K562 (cell line): Measurements from ENCODE around the gene ZNF575. TPM values are rescaled to one million over a fixed set of nuclear protein-coding genes. Genes with fewer than 3 reads are reported as not detected.

Experiments used
- BCOR ChIP-seq: fragments of 450-650 bp; IDR thresholded peaks from 2 replicates; pipeline ENCODE4 v1.6.1; 2016
- E2F1 ChIP-seq: sonication (generic); formaldehyde crosslinking; IDR thresholded peaks from 2 replicates; pipeline ENCODE4 v1.8.1; 2023; ENCODE audit warnings: mild to moderate bottlenecking, missing genetic modification reagents, moderate library complexity
- L3MBTL2 ChIP-seq: fragments of 450-650 bp; IDR thresholded peaks from 2 replicates; pipeline ENCODE4 v1.6.1; 2016; ENCODE audit warnings: mild to moderate bottlenecking, moderate library complexity
- NR2C1 ChIP-seq, 2 experiments: fragments of 450-650 bp; IDR thresholded peaks; 2 replicates each; pipeline ENCODE4 v1.6.1; 2017; ENCODE audit warnings: mild to moderate bottlenecking in 2 of 2, antibody characterized with exemption in 1 of 2, inconsistent platforms in 1 of 2, missing compliant biosample characterization in 1 of 2, missing genetic modification characterization in 1 of 2
- PHTF2 ChIP-seq: fragments of 250-450 bp; sonication (Bioruptor Pico); IDR thresholded peaks from 2 replicates; pipeline ENCODE4 v1.5.0; 2021; ENCODE audit warnings: mild to moderate bottlenecking
- PML ChIP-seq: IDR thresholded peaks from 2 replicates; pipeline ENCODE4 v1.6.1; 2012; ENCODE audit warnings: low read length, inconsistent platforms
- POLR2B ChIP-seq: fragments of 450-650 bp; IDR thresholded peaks from 2 replicates; pipeline ENCODE4 v1.6.1; 2018; ENCODE audit warnings: low read depth; ENCODE audit not compliant: partially characterized antibody
- POLR2H ChIP-seq: IDR thresholded peaks from 2 replicates; pipeline ENCODE4 v1.6.1; 2016; ENCODE audit warnings: missing genetic modification characterization, low read depth, mild to moderate bottlenecking, control low read depth, missing compliant biosample characterization, moderate library complexity
- RNF2 ChIP-seq: sonication (generic); IDR thresholded peaks from 2 replicates; pipeline ENCODE4 v1.6.1; 2016
- TARDBP ChIP-seq: fragments of 450-650 bp; IDR thresholded peaks from 2 replicates; pipeline ENCODE4 v1.6.1; 2016
- ZHX1 ChIP-seq: fragments of 150-350 bp; conservative IDR thresholded peaks from 2 replicates; pipeline ENCODE4 v1.6.1; 2014; ENCODE audit warnings: low read length
- ZNF609 ChIP-seq: sonication (generic); formaldehyde crosslinking; IDR thresholded peaks from 2 replicates; pipeline ENCODE4 v1.8.1; 2023; ENCODE audit warnings: missing genetic modification reagents, mild to moderate bottlenecking, borderline replicate concordance
- polyA plus RNA-seq, 8 experiments: library from polyadenylated mRNA; depleted of rRNA in 4 of 8; stranded (reverse) in 5 of 8; unstranded in 3 of 8; fragments of >200 nt; fragmentation: Nextera tagmentation in 2 of 8; fragmentation: Illumina TruSeq in 1 of 8; extraction: Ambion mirVana in 2 of 8; extraction: Trizol in 1 of 8; gene quantifications; 2 replicates each; pipeline versions ENCODE4 v1.2.1 to v1.2.3, GENCODE V29; 2011 to 2014; ENCODE audit warnings: inconsistent platforms in 1 of 8, missing spikeins in 1 of 8
- total RNA-seq, 7 experiments: library from RNA; depleted of rRNA in 6 of 7; stranded (reverse); fragments of >200 nt in 6 of 7; fragmentation: Illumina TruSeq in 2 of 7; extraction: Trizol in 2 of 7; gene quantifications; 2 replicates each; pipeline versions ENCODE4 v1.2.1 to v1.2.3, GENCODE V29; 2011 to 2021; ENCODE audit warnings: low replicate concordance in 1 of 7
- TF ChIP-seq, protein P1 (sequence below), 2 experiments: fragments of 450-650 bp; conservative IDR thresholded peaks; 2 replicates each; pipeline ENCODE4 v1.6.1; 2017; ENCODE audit warnings: mild to moderate bottlenecking in 2 of 2, moderate library complexity in 2 of 2
- TF ChIP-seq, protein P2 (sequence below), 2 experiments: IDR thresholded peaks; 2 replicates each; pipeline ENCODE4 v1.6.1; 2011; ENCODE audit warnings: borderline replicate concordance in 1 of 2, control low read depth in 1 of 2, low read depth in 1 of 2, low read length in 1 of 2, mild to moderate bottlenecking in 1 of 2, mixed read lengths in 1 of 2, moderate library complexity in 1 of 2; ENCODE audit not compliant: insufficient read depth in 1 of 2, insufficient read length in 1 of 2, poor library complexity in 1 of 2, severe bottlenecking in 1 of 2; ENCODE audit errors: extremely low read depth in 1 of 2

The ZNF575 gene
- total and polyA plus RNA-seq, 9 of the 15 experiments (the other 6 are each of a cell fraction or from before 2014, with no cell fraction given), result 0.20 to 0.98 (median 0.32) TPM; not detected in 6

DNA sequence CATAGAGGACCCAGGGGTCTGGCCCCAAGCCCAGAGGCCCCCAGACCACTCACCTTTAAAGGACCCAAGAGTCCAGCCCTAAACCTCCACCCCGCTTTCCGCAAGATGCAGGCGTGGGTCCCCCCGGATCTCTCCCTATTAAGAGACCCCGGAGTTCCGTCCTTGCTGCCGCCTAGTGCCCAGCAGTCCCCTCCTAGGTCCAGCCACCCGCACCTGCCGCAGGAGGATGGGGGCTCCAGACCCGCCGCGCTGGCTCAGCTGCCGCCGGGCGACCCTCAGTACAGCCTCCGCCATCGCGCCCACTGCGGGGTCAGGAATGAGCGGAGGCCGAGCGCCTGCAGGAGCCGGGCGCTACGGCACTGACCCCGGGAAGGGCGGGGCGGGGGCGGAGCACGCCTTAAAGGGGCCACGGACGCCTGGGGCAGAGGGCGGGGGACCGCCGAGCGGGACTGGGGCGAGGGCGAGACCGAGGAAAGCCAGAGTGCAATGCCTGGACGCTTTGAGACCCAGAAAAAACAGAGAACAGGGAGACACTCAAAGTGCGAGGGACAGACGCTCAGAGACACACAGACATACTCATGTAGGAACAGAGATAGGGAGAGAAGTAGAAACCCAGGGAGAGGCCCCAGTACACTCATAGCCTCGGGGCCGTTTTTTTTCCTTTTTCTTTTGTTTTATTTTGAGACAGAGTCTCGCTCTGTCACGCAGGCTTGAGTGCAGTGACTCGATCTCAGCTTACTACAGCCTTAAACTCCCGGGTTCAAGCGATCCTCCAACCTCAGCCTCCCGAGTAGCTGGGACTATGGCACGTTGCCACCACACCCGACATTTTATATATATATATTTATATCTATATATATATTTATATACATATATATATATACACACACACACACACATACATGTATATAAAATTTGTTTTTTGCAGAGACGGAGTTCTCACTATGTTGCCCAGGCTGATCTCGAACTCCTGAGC is 5.8 kb upstream of the ZNF575 start, which contains the start of gene ETHE1 (continued):
- TF ChIP-seq, protein P1, sequence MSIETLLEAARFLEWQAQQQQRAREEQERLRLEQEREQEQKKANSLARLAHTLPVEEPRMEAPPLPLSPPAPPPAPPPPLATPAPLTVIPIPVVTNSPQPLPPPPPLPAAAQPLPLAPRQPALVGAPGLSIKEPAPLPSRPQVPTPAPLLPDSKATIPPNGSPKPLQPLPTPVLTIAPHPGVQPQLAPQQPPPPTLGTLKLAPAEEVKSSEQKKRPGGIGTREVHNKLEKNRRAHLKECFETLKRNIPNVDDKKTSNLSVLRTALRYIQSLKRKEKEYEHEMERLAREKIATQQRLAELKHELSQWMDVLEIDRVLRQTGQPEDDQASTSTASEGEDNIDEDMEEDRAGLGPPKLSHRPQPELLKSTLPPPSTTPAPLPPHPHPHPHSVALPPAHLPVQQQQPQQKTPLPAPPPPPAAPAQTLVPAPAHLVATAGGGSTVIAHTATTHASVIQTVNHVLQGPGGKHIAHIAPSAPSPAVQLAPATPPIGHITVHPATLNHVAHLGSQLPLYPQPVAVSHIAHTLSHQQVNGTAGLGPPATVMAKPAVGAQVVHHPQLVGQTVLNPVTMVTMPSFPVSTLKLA (conservative IDR thresholded peaks at IDR 0.05), result peak in 1 of 2 experiments; percentile 49; a peak in 1 of 4 replicates
- TF ChIP-seq ZHX1 (no peak), POLR2B (peak; percentile 48), NR2C1 (IDR thresholded peaks at IDR 0.05) (peak; percentile 71), NR2C1 (tag; IDR thresholded peaks at IDR 0.05) (peak; percentile 76), BCOR (peak; percentile 79; the same call in 1 of the 2 replicates), RNF2 (0 out of 2 replicates have a peak, but pooled peaks have one; percentile 26), L3MBTL2 (peak; percentile 93), PHTF2 (CRISPR knock-in tag) (no peak), POLR2H (tag) (0 out of 2 replicates have a peak, but pooled peaks have one; percentile 12), PML (no peak), TARDBP (no peak), E2F1 (CRISPR knock-in tag) (peak; percentile 28; the same call in 1 of the 2 replicates), ZNF609 (CRISPR knock-in tag) (no peak)
- TF ChIP-seq, protein P2, sequence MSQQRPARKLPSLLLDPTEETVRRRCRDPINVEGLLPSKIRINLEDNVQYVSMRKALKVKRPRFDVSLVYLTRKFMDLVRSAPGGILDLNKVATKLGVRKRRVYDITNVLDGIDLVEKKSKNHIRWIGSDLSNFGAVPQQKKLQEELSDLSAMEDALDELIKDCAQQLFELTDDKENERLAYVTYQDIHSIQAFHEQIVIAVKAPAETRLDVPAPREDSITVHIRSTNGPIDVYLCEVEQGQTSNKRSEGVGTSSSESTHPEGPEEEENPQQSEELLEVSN (IDR thresholded peaks at IDR 0.05; ENCODE audit: borderline replicate concordance in 1 of 2, extremely low read depth in 1 of 2, insufficient read depth in 1 of 2, insufficient read length in 1 of 2, low read depth in 1 of 2, low read length in 1 of 2, poor library complexity in 1 of 2, severe bottlenecking in 1 of 2), result peak; percentile 47 to 81
